ENCODE measurements around the gene CARD10.

DNA sequence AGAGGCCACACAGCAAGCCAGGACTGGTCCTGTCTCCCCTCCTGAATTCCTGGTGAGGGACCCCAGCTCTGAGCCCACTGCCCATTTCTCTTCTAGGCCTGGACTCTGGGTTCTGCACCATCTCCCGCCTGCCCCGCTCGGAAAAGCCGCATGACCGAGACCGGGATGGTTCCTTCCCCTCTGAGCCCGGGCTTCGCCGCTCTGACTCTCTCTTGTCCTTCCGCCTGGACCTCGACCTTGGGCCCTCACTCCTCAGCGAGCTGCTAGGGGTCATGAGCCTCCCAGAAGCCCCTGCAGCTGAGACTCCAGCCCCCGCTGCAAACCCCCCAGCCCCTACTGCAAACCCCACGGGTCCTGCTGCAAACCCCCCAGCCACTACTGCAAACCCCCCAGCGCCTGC is 48.8 kb upstream of the CARD10 start:
- TF ChIP-seq, protein P1, sequence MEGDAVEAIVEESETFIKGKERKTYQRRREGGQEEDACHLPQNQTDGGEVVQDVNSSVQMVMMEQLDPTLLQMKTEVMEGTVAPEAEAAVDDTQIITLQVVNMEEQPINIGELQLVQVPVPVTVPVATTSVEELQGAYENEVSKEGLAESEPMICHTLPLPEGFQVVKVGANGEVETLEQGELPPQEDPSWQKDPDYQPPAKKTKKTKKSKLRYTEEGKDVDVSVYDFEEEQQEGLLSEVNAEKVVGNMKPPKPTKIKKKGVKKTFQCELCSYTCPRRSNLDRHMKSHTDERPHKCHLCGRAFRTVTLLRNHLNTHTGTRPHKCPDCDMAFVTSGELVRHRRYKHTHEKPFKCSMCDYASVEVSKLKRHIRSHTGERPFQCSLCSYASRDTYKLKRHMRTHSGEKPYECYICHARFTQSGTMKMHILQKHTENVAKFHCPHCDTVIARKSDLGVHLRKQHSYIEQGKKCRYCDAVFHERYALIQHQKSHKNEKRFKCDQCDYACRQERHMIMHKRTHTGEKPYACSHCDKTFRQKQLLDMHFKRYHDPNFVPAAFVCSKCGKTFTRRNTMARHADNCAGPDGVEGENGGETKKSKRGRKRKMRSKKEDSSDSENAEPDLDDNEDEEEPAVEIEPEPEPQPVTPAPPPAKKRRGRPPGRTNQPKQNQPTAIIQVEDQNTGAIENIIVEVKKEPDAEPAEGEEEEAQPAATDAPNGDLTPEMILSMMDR (IDR thresholded peaks at IDR 0.05): no peak
- no peak for TF ChIP-seq POLR2A (IDR thresholded peaks at IDR 0.05)

Data from body of pancreas (tissue), 4 donors.